RCC 7860 (cell line): Measurements from ENCODE around the gene CNOT4.
"Not testable (repeated sequence)": the region's sequence is repeated elsewhere in the genome, so short reads cannot be mapped to it uniquely, and the experiment has no call there.

Experiments
- DNase-seq: peaks from one replicate; pipeline ENCODE4 v3.0.0-alpha.2; 2015; ENCODE audit warnings: low spot score
- FAIRE-seq: peaks from 2 replicates; lab custom pipeline; 2012; peaks lifted over from hg19 to GRCh38; lab: Jason Lieb, UNC

Gene CNOT4

DNA sequence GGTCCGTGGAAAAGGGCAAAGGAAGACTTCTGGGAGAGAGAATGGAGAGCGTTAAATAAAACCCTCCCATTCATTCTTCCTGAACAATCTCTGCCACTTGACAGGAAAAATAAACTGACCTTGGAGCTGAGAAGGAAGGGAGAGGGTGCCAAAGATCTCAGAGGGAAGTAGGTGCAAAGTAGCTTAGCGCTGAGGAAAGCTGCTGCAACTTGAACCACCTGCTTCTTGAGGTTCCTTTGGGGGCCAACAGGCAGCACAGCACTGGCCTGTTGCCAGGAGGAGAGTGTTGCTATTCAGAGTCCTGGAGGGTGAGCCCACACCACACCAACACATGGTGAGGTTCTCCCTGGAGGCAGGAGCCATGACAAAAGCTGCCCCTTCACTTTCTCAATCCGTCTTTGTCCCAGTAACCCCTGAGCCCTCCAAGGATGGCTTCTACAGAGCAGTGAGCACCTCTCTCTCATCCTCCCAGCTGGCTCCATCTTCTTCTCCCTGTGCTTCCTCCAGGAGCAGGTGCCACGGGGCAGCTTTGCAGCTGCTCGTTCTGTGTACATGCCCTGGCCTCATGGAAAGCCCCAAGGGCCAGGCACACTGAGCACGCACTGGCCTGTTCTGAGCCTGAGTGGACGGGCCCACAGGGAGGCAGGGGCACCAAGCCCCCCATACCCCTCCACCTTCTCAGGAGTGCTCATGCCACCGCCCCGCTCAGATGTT lies 174.9 kb downstream of the CNOT4 start:
- no peak for FAIRE-seq
- no peak for DNase-seq

DNA sequence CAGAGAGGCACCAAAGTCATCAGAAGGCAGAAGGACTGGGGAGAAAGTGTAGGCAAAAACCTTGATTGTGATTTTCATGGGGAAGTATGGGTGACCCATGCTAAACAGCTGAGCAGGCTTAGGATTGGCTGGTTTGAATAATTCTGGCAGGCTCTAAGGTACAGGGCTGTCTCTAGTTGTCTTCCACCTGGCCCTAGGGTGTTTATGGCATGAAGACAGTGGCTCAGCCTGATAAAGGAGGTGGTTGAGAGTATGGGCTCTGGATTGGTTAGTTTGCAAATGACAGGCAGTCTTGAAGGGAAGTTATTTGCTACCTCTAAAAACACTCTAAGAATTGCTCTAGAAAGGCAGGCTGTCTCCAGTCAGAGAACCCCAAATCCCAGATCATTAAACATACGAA lies 176.0 kb downstream of the CNOT4 start:
- no peak for FAIRE-seq

DNA sequence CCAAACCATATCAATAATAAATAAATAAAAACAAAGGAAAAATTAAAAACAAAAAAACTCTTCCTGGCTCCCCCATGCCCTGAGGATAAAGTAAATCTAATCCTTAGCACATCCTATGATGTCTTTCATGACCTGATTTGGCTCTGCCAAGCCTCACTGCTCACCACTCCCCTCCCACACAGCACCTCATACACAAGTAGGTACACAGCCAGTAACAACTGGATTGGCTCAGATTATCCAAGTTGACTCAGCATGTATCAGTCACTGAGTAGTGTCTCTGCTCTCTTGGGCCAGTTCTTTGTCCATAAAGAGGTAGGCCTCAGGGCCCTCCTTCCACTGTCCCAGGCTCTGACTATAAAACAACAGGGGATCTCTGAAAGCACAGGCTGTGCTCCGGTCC lies 176.7 kb downstream of the CNOT4 start:
- FAIRE-seq: peak; percentile 71

More for the DNA sequence above, 176.0 kb downstream of the CNOT4 start:
- DNase-seq: no peak

DNA sequence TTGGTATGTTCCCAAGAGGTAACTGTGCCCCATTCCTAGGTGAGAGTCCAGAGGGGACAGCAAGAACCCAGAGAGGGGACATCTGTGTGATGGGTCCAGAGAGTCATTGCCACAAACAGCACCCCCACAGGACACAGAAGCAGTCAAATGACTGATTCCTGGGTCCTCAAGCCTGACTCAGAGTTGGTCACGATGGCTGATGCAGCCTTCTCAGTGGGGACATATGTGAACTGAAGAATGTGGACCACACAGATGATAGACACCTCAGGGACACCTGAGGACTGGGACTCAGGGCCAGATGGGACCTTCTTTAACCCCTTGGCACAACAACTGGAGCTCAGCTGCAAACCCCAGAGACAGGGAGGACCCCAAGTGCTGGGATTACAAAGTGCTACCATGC lies 179.8 kb downstream of the CNOT4 start:
- FAIRE-seq: no peak
- DNase-seq: no peak

More for the DNA sequence above, 176.7 kb downstream of the CNOT4 start:
- peak; percentile 87 for DNase-seq

DNA sequence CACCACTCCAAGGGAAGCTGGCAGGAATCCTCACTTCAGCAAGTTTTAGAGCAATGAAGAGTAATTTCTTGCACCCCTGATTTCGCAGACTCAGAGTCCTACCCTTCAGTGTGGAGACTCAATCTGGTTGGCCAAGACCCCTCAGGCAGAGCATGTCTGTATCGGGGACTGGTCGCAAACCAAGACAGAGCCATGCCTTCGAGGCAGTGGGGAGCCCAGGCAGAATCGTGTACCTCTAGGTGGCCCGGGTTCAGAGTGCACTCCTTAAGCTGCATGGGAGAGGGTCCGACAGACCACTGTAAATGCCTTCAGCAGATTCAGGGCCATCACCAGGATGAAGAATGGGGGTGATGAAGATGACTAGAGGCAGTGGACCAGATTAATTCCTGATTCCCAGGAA lies 181.4 kb downstream of the CNOT4 start:
- FAIRE-seq: no peak
- DNase-seq: no peak

DNA sequence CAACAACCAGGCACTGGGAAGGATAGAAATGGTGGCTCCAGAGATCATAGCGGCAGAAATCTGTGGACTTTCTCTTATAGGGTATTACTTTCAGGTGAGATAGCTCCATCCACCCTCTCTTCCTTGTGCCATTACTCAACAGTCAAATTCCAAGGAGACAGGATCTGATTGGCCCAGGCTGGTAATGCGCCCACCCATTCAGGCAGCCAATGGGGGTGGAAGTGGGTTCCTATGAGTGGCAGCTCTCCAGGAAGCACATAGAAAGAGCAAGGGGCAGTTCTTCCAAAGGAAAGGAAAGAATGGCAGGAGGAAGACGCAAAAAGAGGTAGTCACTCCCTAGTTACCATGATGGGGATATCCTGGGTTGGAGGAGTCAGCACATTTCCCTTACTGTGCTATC lies 181.8 kb downstream of the CNOT4 start:
- FAIRE-seq (no peak), DNase-seq (no peak)

DNA sequence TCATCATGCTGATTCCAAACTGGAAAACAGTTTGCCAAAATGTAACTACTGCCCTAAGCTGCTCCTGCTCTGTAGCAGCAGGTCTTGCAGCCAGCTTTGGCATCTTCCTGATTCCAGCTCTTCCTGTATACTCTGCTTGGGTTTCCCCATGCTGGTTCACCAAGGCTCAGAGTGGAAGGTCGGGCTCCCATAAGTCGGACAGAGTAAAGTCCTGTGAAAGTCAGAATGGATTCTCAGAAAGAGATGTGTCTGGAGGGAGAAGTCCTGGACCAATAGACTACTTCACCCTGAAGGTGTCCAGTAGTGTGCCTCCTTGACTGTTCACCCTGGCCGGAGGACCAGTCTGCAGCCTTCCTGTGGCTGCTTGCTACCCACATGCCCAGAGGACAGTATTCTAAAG lies 182.4 kb downstream of the CNOT4 start:
- FAIRE-seq: no peak
- no peak for DNase-seq

DNA sequence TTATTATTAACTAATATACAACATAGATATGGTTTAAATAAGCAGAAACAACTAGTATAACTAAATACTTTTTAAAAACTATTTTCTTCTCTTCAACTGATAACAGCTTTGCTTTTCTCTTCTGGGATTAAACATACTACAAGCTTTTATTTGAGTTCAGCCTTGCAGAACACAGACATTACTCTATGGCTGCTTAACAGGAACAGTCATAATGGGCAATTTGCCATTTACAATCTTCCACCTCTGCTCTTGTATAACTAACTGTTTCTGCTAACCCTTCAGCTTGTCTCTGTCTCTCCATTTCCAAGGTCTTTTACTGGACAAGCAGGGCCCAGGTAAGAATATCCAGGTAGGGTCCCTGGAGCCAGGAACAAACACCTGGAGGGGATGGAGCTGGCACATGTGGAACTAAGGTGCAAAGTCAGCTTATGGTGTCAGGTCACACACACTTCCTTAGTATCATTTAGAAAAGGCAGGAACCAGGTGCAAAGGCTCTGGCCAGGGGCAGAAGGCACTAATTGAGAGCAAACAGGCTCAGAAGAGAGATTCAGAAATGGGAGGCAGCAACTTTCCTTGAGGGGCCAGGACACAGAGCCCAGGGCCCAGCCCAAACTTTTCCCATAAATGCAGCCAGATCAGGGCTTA lies 183.1 kb downstream of the CNOT4 start:
- FAIRE-seq (peak; percentile 81), DNase-seq (peak; percentile 57)

DNA sequence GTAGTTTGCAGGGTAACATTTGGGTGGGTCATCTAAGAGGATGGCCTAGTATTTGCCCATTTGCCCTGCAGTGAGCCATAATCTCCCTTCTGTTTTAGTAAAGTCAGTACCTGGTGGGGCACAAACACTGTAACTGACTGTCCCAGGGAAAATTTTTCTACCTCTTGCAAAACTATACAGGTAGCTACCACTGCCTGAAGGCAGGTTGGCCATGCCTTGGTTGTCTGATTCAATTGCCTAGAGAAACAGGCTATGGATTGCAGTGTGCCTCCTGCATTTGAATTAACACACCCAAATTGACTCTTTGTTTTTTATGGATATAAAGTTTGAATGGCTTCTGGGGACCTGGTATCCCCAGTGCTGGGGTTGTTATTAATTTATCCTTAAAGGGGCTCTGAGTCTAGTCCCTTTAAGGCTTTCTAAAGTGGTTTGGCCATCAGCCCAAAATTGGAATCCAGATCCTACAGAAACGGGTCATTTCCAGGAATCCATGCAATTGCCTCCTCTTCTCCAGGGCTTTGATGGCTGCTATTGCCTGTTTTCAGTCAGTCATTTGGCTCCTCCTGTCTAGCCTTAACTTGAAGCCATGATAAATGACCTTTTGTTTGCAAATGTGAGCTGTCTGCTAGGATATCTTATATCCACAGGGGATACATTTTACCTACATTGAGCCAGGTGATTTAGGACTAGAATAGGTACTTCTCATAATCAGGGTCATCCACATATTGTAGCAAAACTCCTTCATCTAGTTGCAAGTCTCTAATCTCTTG lies 187.1 kb downstream of the CNOT4 start:
- no peak for FAIRE-seq
- DNase-seq: no peak

DNA sequence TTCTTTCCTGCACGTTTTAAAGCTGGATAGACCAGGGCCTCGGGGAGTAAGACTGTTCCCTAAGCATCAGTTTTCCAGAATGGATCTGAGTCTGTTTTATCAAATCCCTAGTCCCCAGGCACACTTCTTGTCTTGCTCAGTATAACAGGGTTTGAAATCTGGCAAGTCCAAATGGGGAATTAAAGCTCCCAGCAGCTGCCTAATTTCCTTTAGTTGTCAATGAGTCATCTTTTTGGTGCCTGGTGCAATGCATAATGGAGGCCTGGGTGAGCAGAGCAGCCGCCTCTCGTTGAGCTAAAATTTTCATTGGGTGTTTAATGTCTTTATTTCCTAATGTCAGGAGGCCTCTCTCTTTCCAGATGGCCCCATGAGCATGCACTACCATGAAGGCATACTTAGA lies 188.3 kb downstream of the CNOT4 start:
- DNase-seq (no peak), FAIRE-seq (no peak)

DNA sequence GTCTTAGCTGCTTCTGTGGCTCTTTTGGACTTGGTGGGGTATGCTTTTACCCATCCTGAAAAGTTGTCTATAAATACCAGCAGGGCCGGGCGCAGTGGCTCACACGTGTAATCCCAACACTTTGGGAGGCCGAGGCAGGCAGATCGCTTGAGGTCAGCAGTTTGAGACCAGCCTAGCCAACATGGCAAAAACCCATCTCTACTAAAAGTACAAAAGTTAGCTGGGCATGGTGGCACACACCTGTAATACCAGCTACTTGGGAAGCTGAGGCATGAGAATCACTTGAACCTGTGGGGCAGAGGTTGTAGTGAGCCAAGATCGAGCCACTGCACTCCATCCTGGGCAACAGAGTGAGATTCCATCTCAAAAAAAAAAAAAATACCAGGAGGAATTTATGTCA lies 188.9 kb downstream of the CNOT4 start:
- not testable (repeated sequence) for FAIRE-seq, DNase-seq

DNA sequence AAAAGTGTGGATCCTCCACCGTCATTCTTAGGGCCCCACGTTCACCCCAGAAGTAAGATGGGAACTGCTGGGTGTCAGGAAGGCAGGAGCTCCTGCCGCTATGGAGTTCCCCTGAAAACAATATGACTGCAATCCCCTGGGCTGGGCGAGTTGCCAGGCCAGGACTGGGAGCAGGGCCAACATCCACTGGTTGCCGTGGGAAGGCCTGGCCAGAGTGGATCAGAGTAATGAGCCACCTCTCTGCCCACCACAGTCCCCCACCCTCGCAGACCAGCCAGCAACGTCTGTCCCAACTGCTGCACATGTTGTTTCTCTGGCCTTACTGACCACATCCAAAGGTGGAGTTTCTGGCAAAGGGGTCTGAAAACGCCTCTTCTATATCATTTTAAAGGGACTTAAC lies 189.6 kb downstream of the CNOT4 start:
- FAIRE-seq (peak; percentile 88), DNase-seq (peak; percentile 91)

DNA sequence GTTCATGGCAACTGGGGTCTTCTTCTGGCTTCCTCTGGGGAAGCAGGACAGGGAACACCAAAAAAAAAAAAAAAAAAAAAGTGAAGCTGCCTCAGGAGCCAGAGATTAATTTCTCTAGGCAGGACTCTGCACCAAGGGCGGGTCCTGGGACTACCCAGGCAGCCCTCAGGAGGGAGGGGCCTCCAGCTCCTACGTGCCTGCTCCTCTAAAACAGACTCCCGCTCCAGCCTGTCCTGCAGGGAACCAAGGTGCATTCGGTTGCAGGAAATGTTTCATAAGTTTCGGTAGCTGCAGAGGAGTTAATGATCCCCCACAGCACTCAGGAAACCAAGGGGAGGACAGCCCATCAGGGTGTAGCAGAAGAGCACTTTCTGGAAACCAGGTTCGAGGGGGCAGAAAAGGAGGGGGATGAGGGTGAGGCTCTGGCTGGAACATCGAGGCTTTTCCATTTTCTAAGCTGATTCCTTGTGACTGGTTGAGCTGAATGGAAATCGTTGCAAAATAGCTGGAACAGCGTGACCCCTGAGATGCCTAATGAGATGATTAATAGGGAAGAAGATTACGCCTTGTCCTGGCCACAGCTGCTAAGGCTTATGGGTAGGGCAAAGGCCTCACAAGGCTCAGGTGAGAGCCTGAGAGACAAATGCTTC lies 192.1 kb downstream of the CNOT4 start:
- DNase-seq: no peak
- no peak for FAIRE-seq

DNA sequence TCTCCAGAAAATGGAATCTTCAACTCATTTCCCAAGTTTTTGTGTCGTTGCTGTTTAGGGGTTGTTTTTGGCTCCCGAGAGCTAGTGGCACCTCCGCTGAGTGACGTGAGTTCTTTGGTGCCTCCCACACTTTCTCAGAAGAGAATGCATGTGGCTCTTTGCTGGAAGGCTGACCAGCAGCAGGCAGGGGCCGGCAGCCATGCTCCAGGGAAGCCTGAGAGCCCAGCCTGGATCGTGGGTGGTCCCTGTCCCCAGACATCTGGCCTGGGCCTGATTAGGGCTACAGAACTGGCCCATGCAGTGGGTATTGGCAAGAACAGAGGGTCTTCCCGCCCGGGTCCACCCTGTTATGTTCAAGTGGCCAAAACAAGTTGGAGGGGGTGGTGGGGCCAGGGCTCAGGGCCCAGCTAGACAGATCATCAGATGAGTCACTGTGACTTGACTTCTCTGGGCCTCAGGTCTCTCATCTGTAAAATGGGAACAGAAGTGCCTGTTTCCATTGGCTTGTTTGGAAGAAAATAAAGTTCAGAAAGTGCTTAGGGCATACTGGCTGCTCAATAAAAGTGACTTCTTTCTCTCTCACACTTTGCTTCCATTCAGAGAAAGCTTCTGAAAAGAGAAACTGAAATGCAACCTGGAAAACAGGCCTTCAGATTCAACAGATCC lies 193.1 kb downstream of the CNOT4 start:
- no peak for DNase-seq

DNA sequence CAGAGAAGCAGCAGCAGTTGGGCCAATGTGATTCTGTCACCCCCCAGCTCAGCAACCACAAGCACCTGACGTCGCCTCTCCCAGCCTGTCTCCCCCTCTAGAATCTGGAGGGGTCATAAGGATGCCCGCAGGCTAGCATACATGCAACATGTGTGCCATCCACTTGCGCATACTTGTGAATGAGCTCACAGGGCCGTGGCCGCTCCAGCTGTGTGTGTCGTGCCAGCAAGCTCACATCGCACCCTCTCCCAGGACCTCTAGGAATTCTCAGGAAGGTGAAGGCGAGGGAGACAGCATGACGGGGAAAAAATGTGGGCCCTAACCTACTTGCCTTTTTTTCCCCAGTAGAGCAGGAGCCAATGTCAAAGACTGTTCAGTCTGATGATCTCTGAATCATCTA lies 195.9 kb downstream of the CNOT4 start:
- DNase-seq (no peak), FAIRE-seq (no peak)

More for the DNA sequence above, 193.1 kb downstream of the CNOT4 start:
- FAIRE-seq: no peak
